ENCODE data around the gene CACNB4. TPM values are rescaled to one million over a fixed set of nuclear protein-coding genes. Genes with fewer than 3 reads are reported as not detected.

CACNB4 gene
- total RNA-seq, 1 experiment from 2014 or later, result 0.19 TPM

- H3K36me3 ChIP-seq (ENCODE audit: insufficient read depth, low read length, poor library complexity, severe bottlenecking), result no peaks in the 10 kb centered on the region
- no peaks in the 10 kb centered on the region for H3K27me3 ChIP-seq (replicated peaks; ENCODE audit: insufficient read depth, low read depth, low read length, poor library complexity)
- ChIA-PET POLR2A (ENCODE audit: low non-redundant PET) (no interaction called here), CTCF (no interaction called here)
- DNase-seq (ENCODE audit: low spot score), result no peak
- no peaks in the 10 kb centered on the region for H3K9me3 ChIP-seq (ENCODE audit: low read depth, low read length, poor library complexity, severe bottlenecking)
- H3K4me3 ChIP-seq (ENCODE audit: low read depth, low read length, poor library complexity, severe bottlenecking), result no peak overlapping the region
- no TSS peak for BruUV-seq (replicated peaks)
- intact Hi-C loops (cut with micrococcal nuclease; ENCODE audit: unreplicated experiment), result no loop called here
- no peak overlapping the region for H3K27ac ChIP-seq (ENCODE audit: low read depth, low read length, poor library complexity, severe bottlenecking)
- H3K4me1 ChIP-seq (ENCODE audit: insufficient read depth, low read length, poor library complexity, severe bottlenecking), result no peaks in the 10 kb centered on the region
- TF ChIP-seq, protein P1, sequence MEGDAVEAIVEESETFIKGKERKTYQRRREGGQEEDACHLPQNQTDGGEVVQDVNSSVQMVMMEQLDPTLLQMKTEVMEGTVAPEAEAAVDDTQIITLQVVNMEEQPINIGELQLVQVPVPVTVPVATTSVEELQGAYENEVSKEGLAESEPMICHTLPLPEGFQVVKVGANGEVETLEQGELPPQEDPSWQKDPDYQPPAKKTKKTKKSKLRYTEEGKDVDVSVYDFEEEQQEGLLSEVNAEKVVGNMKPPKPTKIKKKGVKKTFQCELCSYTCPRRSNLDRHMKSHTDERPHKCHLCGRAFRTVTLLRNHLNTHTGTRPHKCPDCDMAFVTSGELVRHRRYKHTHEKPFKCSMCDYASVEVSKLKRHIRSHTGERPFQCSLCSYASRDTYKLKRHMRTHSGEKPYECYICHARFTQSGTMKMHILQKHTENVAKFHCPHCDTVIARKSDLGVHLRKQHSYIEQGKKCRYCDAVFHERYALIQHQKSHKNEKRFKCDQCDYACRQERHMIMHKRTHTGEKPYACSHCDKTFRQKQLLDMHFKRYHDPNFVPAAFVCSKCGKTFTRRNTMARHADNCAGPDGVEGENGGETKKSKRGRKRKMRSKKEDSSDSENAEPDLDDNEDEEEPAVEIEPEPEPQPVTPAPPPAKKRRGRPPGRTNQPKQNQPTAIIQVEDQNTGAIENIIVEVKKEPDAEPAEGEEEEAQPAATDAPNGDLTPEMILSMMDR (conservative IDR thresholded peaks at IDR 0.05; ENCODE audit: low read depth, low read length), result no peak
- TF ChIP-seq EZH2 (IDR thresholded peaks at IDR 0.05; ENCODE audit: borderline replicate concordance, low read depth, low read length, poor library complexity, severe bottlenecking), result no peak
Measured at GRCh38 chr2:152106464-152106863, 7.6 kb upstream of the CACNB4 start.

DNA sequence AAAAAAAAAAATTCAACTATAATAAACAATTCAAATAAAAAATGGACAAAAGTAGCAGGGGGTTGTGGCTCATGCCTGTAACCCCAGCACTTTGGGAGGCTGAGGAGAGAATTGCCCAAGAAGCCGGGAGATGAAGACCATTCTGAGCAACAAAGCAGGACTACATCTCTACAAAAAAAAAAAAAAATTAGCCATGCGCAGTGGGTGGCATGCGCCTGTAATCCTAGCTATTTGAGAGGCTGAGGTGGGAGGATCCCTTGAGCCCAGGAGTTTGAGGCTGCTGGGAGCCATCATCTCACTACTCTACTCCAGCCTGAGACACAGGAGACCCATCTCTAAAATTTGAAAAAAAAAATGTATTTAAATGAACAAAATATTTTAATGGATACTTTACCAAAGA lies 4.4 kb upstream of the CACNB4 start:
- H3K36me3 ChIP-seq (ENCODE audit: insufficient read depth, low read length, poor library complexity, severe bottlenecking), result no peaks in the 10 kb centered on the region
- intact Hi-C loops (cut with micrococcal nuclease; ENCODE audit: unreplicated experiment), result no loop called here
- no peaks in the 10 kb centered on the region for H3K9me3 ChIP-seq (ENCODE audit: low read depth, low read length, poor library complexity, severe bottlenecking)
- H3K27ac ChIP-seq (ENCODE audit: low read depth, low read length, poor library complexity, severe bottlenecking), result no peak overlapping the region
- ChIA-PET POLR2A (ENCODE audit: low non-redundant PET) (interaction anchor here (0.6 kb wide), 1 partner anchor 10 kb away, joined by 3 read pairs; no protein-coding TSS in a partner anchor), CTCF (no interaction called here)
- DNase-seq (ENCODE audit: low spot score), result no peak
- peaks cover 30% of the 10 kb centered on the region for H3K27me3 ChIP-seq (replicated peaks; ENCODE audit: insufficient read depth, low read depth, low read length, poor library complexity)
- no TSS peak for BruUV-seq (replicated peaks)
- TF ChIP-seq, protein P1 (conservative IDR thresholded peaks at IDR 0.05; ENCODE audit: low read depth, low read length), result no peak
- TF ChIP-seq EZH2 (IDR thresholded peaks at IDR 0.05; ENCODE audit: borderline replicate concordance, low read depth, low read length, poor library complexity, severe bottlenecking), result no peak
- H3K4me3 ChIP-seq (ENCODE audit: low read depth, low read length, poor library complexity, severe bottlenecking), result no peak overlapping the region
- H3K4me1 ChIP-seq (ENCODE audit: insufficient read depth, low read length, poor library complexity, severe bottlenecking), result peaks cover 6% of the 10 kb centered on the region

DNA sequence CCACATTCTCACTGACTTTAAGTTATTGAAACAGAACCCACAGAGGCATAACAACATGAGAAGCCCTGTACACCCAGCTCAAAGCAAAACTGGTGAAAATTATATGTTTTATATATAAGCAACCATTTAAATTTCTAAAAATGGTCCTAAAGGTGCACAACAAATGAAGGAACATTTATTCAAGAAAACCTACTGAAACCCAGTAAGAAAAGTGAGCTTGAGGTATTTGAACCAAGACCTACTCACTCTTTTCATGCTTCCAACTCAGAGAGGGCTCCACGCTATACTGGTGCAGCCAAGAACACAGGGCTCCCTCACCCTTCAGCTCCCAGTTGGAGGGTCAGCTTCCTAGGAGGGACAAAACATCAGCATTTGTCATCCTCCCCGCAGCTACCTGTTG lies 2.1 kb upstream of the CACNB4 start:
- H3K27ac ChIP-seq (ENCODE audit: low read depth, low read length, poor library complexity, severe bottlenecking), result no peak overlapping the region
- no peak for DNase-seq (ENCODE audit: low spot score)
- intact Hi-C loops (cut with micrococcal nuclease; ENCODE audit: unreplicated experiment), result no loop called here
- ChIA-PET CTCF (no interaction called here), POLR2A (ENCODE audit: low non-redundant PET) (no interaction called here)
- TF ChIP-seq EZH2 (IDR thresholded peaks at IDR 0.05; ENCODE audit: borderline replicate concordance, low read depth, low read length, poor library complexity, severe bottlenecking), result no peak
- TF ChIP-seq, protein P1 (conservative IDR thresholded peaks at IDR 0.05; ENCODE audit: low read depth, low read length), result no peak
- no peaks in the 10 kb centered on the region for H3K9me3 ChIP-seq (ENCODE audit: low read depth, low read length, poor library complexity, severe bottlenecking)
- BruUV-seq (replicated peaks), result no TSS peak
- no peak overlapping the region for H3K4me3 ChIP-seq (ENCODE audit: low read depth, low read length, poor library complexity, severe bottlenecking)
- peaks cover 15% of the 10 kb centered on the region for H3K4me1 ChIP-seq (ENCODE audit: insufficient read depth, low read length, poor library complexity, severe bottlenecking)
- no peaks in the 10 kb centered on the region for H3K36me3 ChIP-seq (ENCODE audit: insufficient read depth, low read length, poor library complexity, severe bottlenecking)
- H3K27me3 ChIP-seq (replicated peaks; ENCODE audit: insufficient read depth, low read depth, low read length, poor library complexity), result peaks cover 53% of the 10 kb centered on the region

All from A673 (cell line).